Heart left ventricle (tissue), 16 donors: ENCODE data around the gene CEP112. TPM values are rescaled to one million over a fixed set of nuclear protein-coding genes. Genes with fewer than 3 reads are reported as not detected.
A peak's percentile ranks its signal among the peaks of the same experiment; 100 is the strongest.

ENCODE experiments used
- ATAC-seq, 4 donors: fragments of 200-7000 bp; cut with Tn5 transposase; one replicate each; pipeline ENCODE4 v1.9.1; 2020 to 2022; ENCODE audit warnings: moderate library complexity in 4 of 4, mild to moderate bottlenecking in 3 of 4, moderate number of reproducible peaks in 1 of 4
- DNase-seq, 5 donors: peaks; one replicate each; pipeline ENCODE4 v3.0.0-alpha.2; 2020
- H3K27ac ChIP-seq, 12 donors: fragments of 200-600 bp; sonication (generic) in 4 of 12; one replicate each; pipeline versions ENCODE4 v1.5.0 to v1.8.0; 2016 to 2022; ENCODE audit warnings: mild to moderate bottlenecking in 2 of 12
- H3K27me3 ChIP-seq, 9 donors: fragments of 200-600 bp; sonication (generic) in 2 of 9; one replicate each; pipeline versions ENCODE4 v1.5.1 to v1.8.0; 2016 to 2022; ENCODE audit warnings: mild to moderate bottlenecking in 3 of 9
- H3K36me3 ChIP-seq, 9 donors: fragments of 200-600 bp; sonication (generic) in 2 of 9; one replicate each; pipeline versions ENCODE4 v1.5.0 to v1.8.0; 2018 to 2022; ENCODE audit warnings: mild to moderate bottlenecking in 2 of 9
- H3K4me1 ChIP-seq, 12 donors: fragments of 200-600 bp; sonication (generic) in 4 of 12; one replicate each; pipeline versions ENCODE4 v1.5.0 to v1.8.0; 2016 to 2022; ENCODE audit warnings: mild to moderate bottlenecking in 3 of 12
- H3K4me3 ChIP-seq, 12 donors: fragments of 200-600 bp; sonication (generic) in 4 of 12; one replicate each; pipeline versions ENCODE4 v1.5.0 to v1.8.0; 2017 to 2022; ENCODE audit warnings: mild to moderate bottlenecking in 9 of 12, moderate library complexity in 4 of 12
- H3K9me3 ChIP-seq, 12 donors: fragments of 200-600 bp; sonication (generic) in 4 of 12; one replicate each; pipeline versions ENCODE4 v1.5.0 to v1.8.0; 2016 to 2022; ENCODE audit warnings: mild to moderate bottlenecking in 1 of 12
- POLR2A ChIP-seq, 2 donors: fragments of 450-650 bp; IDR thresholded peaks; one replicate each; pipeline ENCODE4 v1.6.1; 2017; ENCODE audit warnings: antibody characterized with exemption in 2 of 2, mild to moderate bottlenecking in 2 of 2, moderate library complexity in 2 of 2
- WGBS, 4 donors: extraction: QIAGEN DNeasy Blood & Tissue Kit in 2 of 4; methylation state at CpG; one replicate each; pipeline versions ENCODE4 v1.1.5 to v1.1.7; 2013 to 2018; 5-methylcytosine and 5-hydroxymethylcytosine counted together
- intact Hi-C, 10 donors: fragments of 100-400 bp; cut with DNase I; formaldehyde crosslinking; loops; one replicate each; pipeline versions ENCODE4 v1.11.1 to v1.14.2; 2022
- long read RNA-seq, 3 donors: library from polyadenylated mRNA; unstranded; transcript quantifications; one replicate each; pipeline ENCODE4 v2.0.0, GENCODE V29; 2020 to 2021
- polyA plus RNA-seq, 2 donors: library from polyadenylated mRNA; stranded (reverse); fragments of 200-250 nt; gene quantifications; one replicate each; pipeline ENCODE4 v1.2.3, GENCODE V29; 2013
- total RNA-seq, 9 donors: library from RNA; depleted of rRNA in 2 of 9; stranded (reverse); fragments of >200 nt in 2 of 9; fragmentation: NEBNext Ultra II Directional in 3 of 9; extraction: Animal tissue kit (Norgen Biotek cat#: 25700) in 3 of 9; gene quantifications; one replicate each; pipeline versions ENCODE4 v1.1.0 to v1.2.4, GENCODE V29; 2016 to 2023
- TF ChIP-seq, protein P1 (sequence below), 12 donors: fragments of 200-600 bp; sonication (generic) in 4 of 12; IDR thresholded peaks; one replicate each; pipeline versions ENCODE4 v1.5.0 to v1.8.0; 2018 to 2022; ENCODE audit warnings: antibody characterized with exemption in 12 of 12, mild to moderate bottlenecking in 5 of 12
- donor health status: ischemic (EF 13 %, LVEDD 7.1; RV severe dilation, severe dysfunction).
- donor health status: healthy with polysubstance abuse.
- donor health status: DM: no; HTN: yes; CAD: no.
- donor health status: DM: no; HTN: no; CAD: no.
- donor health status: ischemic (EF 25% LVEDD 6.9; RV normal size, moderate dysfunction).
- donor health status: ischemic (EF 25% LVEDD 5.7; RV mildly dilated, moderate dysfunction).
- donor health status: healthy.
- donor health status: DM: yes; HTN: yes; CAD: no.
- donor health status: ischemic (EF 35%, LVEDD 5.7; RV mildly dilated, moderate dysfunction).
- donor health status: nonischemic (EF 11% LVEDD 7.7; RV severe dilation, severe dysfunction).
- donor health status: DM: yes; HTN: yes; CAD: no.
- donor health status: PGD.
- donor health status: ischemic (EF 29% LVEDD 5.4; RV normal size, mild dysfunction).
- donor health status: nonischemic (EF 23%, LVEDD 6.1; RV moderate dilation, normal function).

Gene CEP112
- total RNA-seq (10 to 100 TPM in 8 of 9 donors, 1 to 10 TPM in 1; 9.8 to 28.3 (median 14.3) TPM), polyA plus RNA-seq (10 to 100 TPM in 1 of 2 donors, 1 to 10 TPM in 1; 5.5 to 16.1 TPM)
- long read RNA-seq, donor 1, partial matches to known transcripts = 6 of 23 reads
- long read RNA-seq, donor 1, other reads (novel, unspliced or antisense) = 12 of 23 reads
- long read RNA-seq, donor 2, transcript CEP112-216 (17 exons, 1,902 nt) = major isoform, 6 of 71 reads
- long read RNA-seq, donor 2, partial matches to known transcripts = 36 of 71 reads
- long read RNA-seq, donor 2, other reads (novel, unspliced or antisense) = 25 of 71 reads
- long read RNA-seq, donor 3, partial matches to known transcripts = 1 of 14 reads
- long read RNA-seq, donor 3, other reads (novel, unspliced or antisense) = 11 of 14 reads

DNA sequence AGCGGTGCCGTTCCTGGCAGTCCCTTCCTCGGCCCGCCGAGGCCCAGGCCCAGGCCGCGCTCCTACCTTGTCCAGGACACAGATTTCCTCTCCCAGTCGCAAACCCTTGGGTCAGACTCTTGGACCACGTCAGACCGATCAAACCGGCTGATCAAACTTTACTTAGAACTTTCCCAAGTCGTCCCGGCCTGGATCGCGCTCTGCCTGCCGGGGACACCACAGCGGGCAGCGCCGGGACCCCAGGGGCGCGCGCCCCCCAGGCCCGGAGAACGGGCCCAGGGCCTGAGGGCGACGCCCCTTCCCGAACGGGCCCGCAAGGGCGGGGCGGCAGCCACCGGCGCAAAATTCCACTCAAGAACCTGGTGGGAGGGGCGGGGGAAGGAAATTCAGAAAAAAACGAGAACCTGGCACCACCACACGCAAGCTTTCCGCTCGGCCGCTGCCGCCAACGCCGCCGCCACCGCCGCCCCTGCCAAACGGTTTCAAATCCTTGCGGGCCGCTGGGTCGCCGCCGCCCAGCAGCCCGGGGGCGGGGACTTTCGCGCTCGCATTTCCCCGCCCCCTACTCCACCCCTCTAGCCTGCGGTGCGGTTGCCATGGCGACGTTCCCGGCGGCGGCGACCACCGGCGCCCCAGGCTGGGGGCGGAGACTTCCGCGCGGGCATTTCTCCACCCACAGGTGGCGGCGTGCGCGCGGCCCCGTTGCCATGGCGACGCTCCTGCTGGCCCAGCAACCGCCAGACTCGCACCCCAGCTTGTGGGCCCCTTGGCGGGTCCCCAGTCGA is at the start of gene CEP112:
CEP112 (minus strand) TSS at position 541 of the 785 bp plus-strand sequence.
- WGBS, 4 donors = 0 to 1% (median 1%) methylated on average over 36 to 83 of the region's 83 CpGs
- no peaks in the 10 kb centered on the region for H3K9me3 ChIP-seq
- peak within 1 kb of the TSS; percentile 71 to 92 (median 80) for H3K4me3 ChIP-seq
- H3K4me1 ChIP-seq = peaks cover 5 to 32% (median 17%) of the 10 kb centered on the region in 12 donors
- TF ChIP-seq, protein P1, sequence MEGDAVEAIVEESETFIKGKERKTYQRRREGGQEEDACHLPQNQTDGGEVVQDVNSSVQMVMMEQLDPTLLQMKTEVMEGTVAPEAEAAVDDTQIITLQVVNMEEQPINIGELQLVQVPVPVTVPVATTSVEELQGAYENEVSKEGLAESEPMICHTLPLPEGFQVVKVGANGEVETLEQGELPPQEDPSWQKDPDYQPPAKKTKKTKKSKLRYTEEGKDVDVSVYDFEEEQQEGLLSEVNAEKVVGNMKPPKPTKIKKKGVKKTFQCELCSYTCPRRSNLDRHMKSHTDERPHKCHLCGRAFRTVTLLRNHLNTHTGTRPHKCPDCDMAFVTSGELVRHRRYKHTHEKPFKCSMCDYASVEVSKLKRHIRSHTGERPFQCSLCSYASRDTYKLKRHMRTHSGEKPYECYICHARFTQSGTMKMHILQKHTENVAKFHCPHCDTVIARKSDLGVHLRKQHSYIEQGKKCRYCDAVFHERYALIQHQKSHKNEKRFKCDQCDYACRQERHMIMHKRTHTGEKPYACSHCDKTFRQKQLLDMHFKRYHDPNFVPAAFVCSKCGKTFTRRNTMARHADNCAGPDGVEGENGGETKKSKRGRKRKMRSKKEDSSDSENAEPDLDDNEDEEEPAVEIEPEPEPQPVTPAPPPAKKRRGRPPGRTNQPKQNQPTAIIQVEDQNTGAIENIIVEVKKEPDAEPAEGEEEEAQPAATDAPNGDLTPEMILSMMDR (IDR thresholded peaks at IDR 0.05) = peak in 2 of 12 donors; percentile 22 to 27
- peak in 1 of 2 donors; percentile 53 for TF ChIP-seq POLR2A (IDR thresholded peaks at IDR 0.05)
- H3K36me3 ChIP-seq = no peaks in the 10 kb centered on the region
- peak within 1 kb of the TSS; percentile 61 to 89 (median 74) for H3K27ac ChIP-seq
- intact Hi-C loops = loop anchor here in 1 of 10 donors (10.0 kb wide), 1 partner anchor 113 kb away; the partner anchor contains the start of gene PRKCA
- no peaks in the 10 kb centered on the region for H3K27me3 ChIP-seq
- ATAC-seq (peak in 3 of 4 donors; percentile 86 to 93 (median 91)), DNase-seq (peak; percentile 76 to 91 (median 81))

DNA sequence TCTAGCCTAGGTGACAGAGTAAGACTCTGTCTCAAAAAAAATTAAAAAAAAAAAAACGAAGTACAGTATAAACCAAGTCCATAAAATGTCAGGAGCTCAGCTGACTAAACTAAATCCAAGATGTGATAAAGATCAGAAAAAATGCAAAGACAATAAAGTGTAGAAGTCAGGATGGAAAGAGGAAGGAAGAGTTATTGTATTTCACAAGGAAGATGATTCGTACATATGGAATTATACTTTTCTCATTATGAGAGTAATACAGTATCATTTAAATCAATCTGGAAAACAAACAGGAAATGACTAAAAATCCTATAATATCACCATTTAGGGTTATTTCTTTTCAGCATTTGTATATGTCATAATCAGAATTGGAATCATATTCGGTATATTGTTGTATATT is 48.7 kb upstream of the CEP112 start:
- WGBS, 4 donors = 46 to 68% (median 58%) methylated on average over 3 of the region's 3 CpGs
- no peak overlapping the region for H3K4me3 ChIP-seq
- intact Hi-C loops = no loop called here

DNA sequence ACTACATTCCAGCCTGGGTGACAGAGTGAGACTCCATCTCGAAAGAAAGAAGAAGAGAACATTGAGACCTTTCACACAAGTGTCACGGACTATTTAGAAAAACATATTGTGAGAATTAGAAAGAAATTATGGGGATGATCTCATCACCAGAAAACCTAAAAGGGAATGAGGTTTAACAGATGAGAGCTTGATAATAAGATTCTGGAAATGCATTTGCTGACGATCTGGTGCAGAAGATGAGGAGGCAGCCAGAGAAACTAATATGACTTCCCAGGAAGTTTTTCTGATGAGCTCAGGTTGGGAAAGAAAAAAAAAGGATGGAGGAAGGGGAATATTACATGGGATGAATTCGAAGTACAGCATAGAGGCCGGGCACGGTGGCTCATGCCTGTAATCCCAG is 48.1 kb upstream of the CEP112 start:
- no peaks in the 10 kb centered on the region for H3K9me3 ChIP-seq
- no peak overlapping the region for H3K27ac ChIP-seq
- ATAC-seq (no peak), DNase-seq (no peak)
- intact Hi-C loops = no loop called here
- no peak overlapping the region for H3K4me3 ChIP-seq
- H3K36me3 ChIP-seq = no peaks in the 10 kb centered on the region
- no peaks in the 10 kb centered on the region for H3K4me1 ChIP-seq
- TF ChIP-seq POLR2A (IDR thresholded peaks at IDR 0.05) = no peak
- TF ChIP-seq, protein P1 (IDR thresholded peaks at IDR 0.05) = no peak
- no peaks in the 10 kb centered on the region for H3K27me3 ChIP-seq
- 89 to 92% (median 90%) methylated on average over 6 of the region's 6 CpGs for WGBS, 4 donors

More for the DNA sequence above, 48.7 kb upstream of the CEP112 start:
- ATAC-seq = no peak
- no peak for DNase-seq
- TF ChIP-seq POLR2A (IDR thresholded peaks at IDR 0.05) = no peak
- TF ChIP-seq, protein P1 (IDR thresholded peaks at IDR 0.05) = no peak
- H3K4me1 ChIP-seq = no peaks in the 10 kb centered on the region
- H3K36me3 ChIP-seq = no peaks in the 10 kb centered on the region
- no peak overlapping the region for H3K27ac ChIP-seq
- no peaks in the 10 kb centered on the region for H3K9me3 ChIP-seq
- H3K27me3 ChIP-seq = no peaks in the 10 kb centered on the region
